ENCODE data around the gene MCM3AP. TPM values are rescaled to one million over a fixed set of nuclear protein-coding genes. Genes with fewer than 3 reads are reported as not detected.

MCM3AP gene
- total and polyA plus RNA-seq, 9 of the 15 experiments (the other 6 are each of a cell fraction or from before 2014, with no cell fraction given): 6.5 to 179 (median 69.6) TPM

- Histone ChIP-seq H3K9me3 (replicated peaks; ENCODE audit: control insufficient read depth, insufficient read depth, low read depth, low read length) (no peaks in the 10 kb centered on the region), H3K9ac (ENCODE audit: insufficient read depth in 1 of 2, low read depth in 2 of 2, low read length in 2 of 2) (no peak overlapping the region), H3K4me2 (ENCODE audit: insufficient read depth, low read length) (no peak overlapping the region), H3K4me1 (replicated peaks in 1 of 2; ENCODE audit: control insufficient read depth in 2 of 2, insufficient read depth in 2 of 2, low read length in 2 of 2) (peaks cover 6 to 24% of the 10 kb centered on the region in 2 experiments; a peak in 4 of 5 replicates), H3K36me3 (ENCODE audit: control insufficient read depth, insufficient read depth, low read length) (peaks cover 59% of the 10 kb centered on the region), H3K9me1 (ENCODE audit: control insufficient read depth, insufficient read depth, low read length) (no peaks in the 10 kb centered on the region), H4K20me1 (replicated peaks; ENCODE audit: control insufficient read depth, insufficient read depth, low read length) (no peaks in the 10 kb centered on the region), H2AFZ (ENCODE audit: low read depth, low read length) (no peak overlapping the region), H3K27ac (ENCODE audit: extremely low read depth, low read depth, low read length) (no peak overlapping the region), H3K4me3 (no peak overlapping the region), H3K79me2 (ENCODE audit: control insufficient read depth, insufficient read depth, low read length) (peaks cover 59% of the 10 kb centered on the region), H3K27me3 (ENCODE audit: control insufficient read depth in 2 of 2, insufficient read depth in 2 of 2, low read length in 2 of 2) (no peaks in the 10 kb centered on the region)
- ATAC-seq (no peak), DNase-seq (ENCODE audit: extremely low read depth in 1 of 4, low spot score in 3 of 4) (no peak), FAIRE-seq (no peak)
- POLR2A ChIA-PET: no interaction called here
- BruUV-seq (replicated peaks): no TSS peak
- in situ Hi-C loops (cut with MboI): no loop called here
- CTCF ChIA-PET (ENCODE audit: low intra/inter-chr PET ratio): no interaction called here
- intact Hi-C loops (cut with micrococcal nuclease): no loop called here
- TF ChIP-seq NFATC3 (IDR thresholded peaks at IDR 0.05) (no peak), CEBPG (CRISPR knock-in tag; IDR thresholded peaks at IDR 0.05) (no peak), CEBPG (tag; conservative IDR thresholded peaks at IDR 0.05 in 1 of 2, IDR thresholded peaks at IDR 0.05 in 1 of 2) (no peak), NEUROD1 (IDR thresholded peaks at IDR 0.05; ENCODE audit: borderline replicate concordance, low read depth, low read length, partially characterized antibody) (no peak), ZNF217 (CRISPR knock-in tag; IDR thresholded peaks at IDR 0.05) (no peak), RNF2 (IDR thresholded peaks at IDR 0.05) (no peak), USF1 (CRISPR knock-in tag; IDR thresholded peaks at IDR 0.05) (no peak)
- WGBS (ENCODE audit: insufficient coverage, low coverage, missing lambda C conversion rate): 83% methylated on average over 5 of the region's 5 CpGs
Observed at GRCh38 chr21:46328151-46328550, 42.7 kb upstream of the MCM3AP start.

Measured in K562 (cell line).